HCT116 (cell line): ENCODE measurements around the gene RPL29.

Experiments used
- CEBPB ChIP-seq: IDR thresholded peaks from 2 replicates; pipeline ENCODE4 v1.6.1; 2012; ENCODE audit warnings: low read depth
- EZH2 ChIP-seq: fragments of 200-600 bp; sonication (generic); IDR thresholded peaks from 2 replicates; pipeline ENCODE4 v1.6.1; 2017; ENCODE audit warnings: antibody characterized with exemption, mixed run types
- EZH2phosphoT487 ChIP-seq: fragments of 200-600 bp; IDR thresholded peaks from 2 replicates; pipeline ENCODE4 v1.6.1; 2018; ENCODE audit warnings: antibody characterized with exemption, borderline replicate concordance
- FOSL1 ChIP-seq: IDR thresholded peaks from 2 replicates; pipeline ENCODE4 v1.6.1; 2012; ENCODE audit warnings: low read depth
- JUND ChIP-seq: IDR thresholded peaks from 2 replicates; pipeline ENCODE4 v1.6.1; 2012
- POLR2A ChIP-seq: IDR thresholded peaks from 2 replicates; pipeline ENCODE4 v1.7.0; 2011; ENCODE audit warnings: borderline replicate concordance; ENCODE audit not compliant: insufficient read depth, insufficient read length; ENCODE audit errors: extremely low read depth
- POLR2AphosphoS5 ChIP-seq: IDR thresholded peaks from 2 replicates; pipeline ENCODE4 v1.6.1; 2011; ENCODE audit warnings: mild to moderate bottlenecking, low read depth, low read length, moderate library complexity
- RAD21 ChIP-seq: IDR thresholded peaks from 2 replicates; pipeline ENCODE4 v1.6.1; 2012; ENCODE audit warnings: low read depth, mild to moderate bottlenecking
- SP1 ChIP-seq: IDR thresholded peaks from 2 replicates; pipeline ENCODE4 v1.6.1; 2012; ENCODE audit warnings: low read depth
- YY1 ChIP-seq: IDR thresholded peaks from 2 replicates; pipeline ENCODE4 v1.6.1; 2011; ENCODE audit warnings: low read length, low read depth, moderate library complexity, mild to moderate bottlenecking; ENCODE audit not compliant: insufficient replicate concordance; ENCODE audit errors: extremely low read depth
- TF ChIP-seq, protein P1 (sequence below), 3 experiments: fragments of 200-600 bp in 1 of 3; sonication (generic) in 1 of 3; IDR thresholded peaks in 2 of 3; conservative IDR thresholded peaks in 1 of 3; 2 replicates each; pipeline ENCODE4 v1.5.1; 2012 to 2017; ENCODE audit warnings: low read depth in 2 of 3, low read length in 2 of 3, antibody characterized with exemption in 1 of 3, borderline replicate concordance in 1 of 3, control low read depth in 1 of 3, mild to moderate bottlenecking in 1 of 3, mixed read lengths in 1 of 3, mixed run types in 1 of 3, moderate library complexity in 1 of 3; ENCODE audit not compliant: insufficient read depth in 1 of 3
- TF ChIP-seq, protein P2 (sequence below): IDR thresholded peaks from 2 replicates; pipeline ENCODE4 v1.6.1; 2012
- TF ChIP-seq, protein P3 (sequence below): IDR thresholded peaks from 2 replicates; pipeline ENCODE4 v1.6.1; 2012; ENCODE audit warnings: low read depth

DNA sequence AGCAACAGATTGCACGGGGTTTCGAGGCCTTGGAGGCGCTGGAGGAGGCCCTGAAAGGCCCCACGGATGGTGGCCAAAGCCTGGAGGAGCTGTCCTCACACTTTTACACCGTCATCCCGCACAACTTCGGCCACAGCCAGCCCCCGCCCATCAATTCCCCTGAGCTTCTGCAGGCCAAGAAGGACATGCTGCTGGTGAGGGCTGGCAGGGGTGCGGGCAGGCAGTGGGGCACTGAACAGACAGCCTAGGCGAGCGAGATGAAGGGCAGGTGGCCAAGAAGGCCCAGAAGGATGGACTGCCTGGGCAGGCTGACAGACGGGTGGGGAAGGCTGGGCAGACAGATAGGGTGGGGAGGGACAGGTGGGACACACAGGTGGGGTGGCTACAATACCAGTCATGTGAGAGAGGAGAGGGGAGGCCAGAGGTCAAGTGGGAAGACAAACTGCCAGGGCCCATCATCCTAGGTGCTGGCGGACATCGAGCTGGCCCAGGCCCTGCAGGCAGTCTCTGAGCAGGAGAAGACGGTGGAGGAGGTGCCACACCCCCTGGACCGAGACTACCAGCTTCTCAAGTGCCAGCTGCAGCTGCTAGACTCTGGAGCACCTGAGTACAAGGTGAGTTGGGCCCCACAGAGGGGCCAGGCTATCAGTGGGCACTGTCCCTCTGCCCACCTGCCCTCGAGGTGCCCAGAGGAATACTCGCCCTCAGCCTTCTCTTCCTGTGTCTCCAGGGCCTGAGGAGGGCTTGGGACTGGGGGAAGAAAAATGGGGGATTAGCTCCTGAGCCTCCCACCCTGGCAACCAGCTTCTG lies 50.5 kb downstream of the RPL29 start:
- TF ChIP-seq POLR2AphosphoS5 (no peak), YY1 (no peak), POLR2A (no peak), JUND (no peak), RAD21 (no peak), CEBPB (no peak), EZH2phosphoT487 (no peak), SP1 (no peak), EZH2 (no peak), FOSL1 (no peak)
- TF ChIP-seq, protein P1, sequence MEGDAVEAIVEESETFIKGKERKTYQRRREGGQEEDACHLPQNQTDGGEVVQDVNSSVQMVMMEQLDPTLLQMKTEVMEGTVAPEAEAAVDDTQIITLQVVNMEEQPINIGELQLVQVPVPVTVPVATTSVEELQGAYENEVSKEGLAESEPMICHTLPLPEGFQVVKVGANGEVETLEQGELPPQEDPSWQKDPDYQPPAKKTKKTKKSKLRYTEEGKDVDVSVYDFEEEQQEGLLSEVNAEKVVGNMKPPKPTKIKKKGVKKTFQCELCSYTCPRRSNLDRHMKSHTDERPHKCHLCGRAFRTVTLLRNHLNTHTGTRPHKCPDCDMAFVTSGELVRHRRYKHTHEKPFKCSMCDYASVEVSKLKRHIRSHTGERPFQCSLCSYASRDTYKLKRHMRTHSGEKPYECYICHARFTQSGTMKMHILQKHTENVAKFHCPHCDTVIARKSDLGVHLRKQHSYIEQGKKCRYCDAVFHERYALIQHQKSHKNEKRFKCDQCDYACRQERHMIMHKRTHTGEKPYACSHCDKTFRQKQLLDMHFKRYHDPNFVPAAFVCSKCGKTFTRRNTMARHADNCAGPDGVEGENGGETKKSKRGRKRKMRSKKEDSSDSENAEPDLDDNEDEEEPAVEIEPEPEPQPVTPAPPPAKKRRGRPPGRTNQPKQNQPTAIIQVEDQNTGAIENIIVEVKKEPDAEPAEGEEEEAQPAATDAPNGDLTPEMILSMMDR (IDR thresholded peaks at IDR 0.05 in 2 of 3, conservative IDR thresholded peaks at IDR 0.05 in 1 of 3; ENCODE audit: borderline replicate concordance in 1 of 3, insufficient read depth in 1 of 3, low read depth in 2 of 3, low read length in 2 of 3) = no peak
- TF ChIP-seq, protein P2, sequence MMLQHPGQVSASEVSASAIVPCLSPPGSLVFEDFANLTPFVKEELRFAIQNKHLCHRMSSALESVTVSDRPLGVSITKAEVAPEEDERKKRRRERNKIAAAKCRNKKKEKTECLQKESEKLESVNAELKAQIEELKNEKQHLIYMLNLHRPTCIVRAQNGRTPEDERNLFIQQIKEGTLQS = no peak
- TF ChIP-seq, protein P3, sequence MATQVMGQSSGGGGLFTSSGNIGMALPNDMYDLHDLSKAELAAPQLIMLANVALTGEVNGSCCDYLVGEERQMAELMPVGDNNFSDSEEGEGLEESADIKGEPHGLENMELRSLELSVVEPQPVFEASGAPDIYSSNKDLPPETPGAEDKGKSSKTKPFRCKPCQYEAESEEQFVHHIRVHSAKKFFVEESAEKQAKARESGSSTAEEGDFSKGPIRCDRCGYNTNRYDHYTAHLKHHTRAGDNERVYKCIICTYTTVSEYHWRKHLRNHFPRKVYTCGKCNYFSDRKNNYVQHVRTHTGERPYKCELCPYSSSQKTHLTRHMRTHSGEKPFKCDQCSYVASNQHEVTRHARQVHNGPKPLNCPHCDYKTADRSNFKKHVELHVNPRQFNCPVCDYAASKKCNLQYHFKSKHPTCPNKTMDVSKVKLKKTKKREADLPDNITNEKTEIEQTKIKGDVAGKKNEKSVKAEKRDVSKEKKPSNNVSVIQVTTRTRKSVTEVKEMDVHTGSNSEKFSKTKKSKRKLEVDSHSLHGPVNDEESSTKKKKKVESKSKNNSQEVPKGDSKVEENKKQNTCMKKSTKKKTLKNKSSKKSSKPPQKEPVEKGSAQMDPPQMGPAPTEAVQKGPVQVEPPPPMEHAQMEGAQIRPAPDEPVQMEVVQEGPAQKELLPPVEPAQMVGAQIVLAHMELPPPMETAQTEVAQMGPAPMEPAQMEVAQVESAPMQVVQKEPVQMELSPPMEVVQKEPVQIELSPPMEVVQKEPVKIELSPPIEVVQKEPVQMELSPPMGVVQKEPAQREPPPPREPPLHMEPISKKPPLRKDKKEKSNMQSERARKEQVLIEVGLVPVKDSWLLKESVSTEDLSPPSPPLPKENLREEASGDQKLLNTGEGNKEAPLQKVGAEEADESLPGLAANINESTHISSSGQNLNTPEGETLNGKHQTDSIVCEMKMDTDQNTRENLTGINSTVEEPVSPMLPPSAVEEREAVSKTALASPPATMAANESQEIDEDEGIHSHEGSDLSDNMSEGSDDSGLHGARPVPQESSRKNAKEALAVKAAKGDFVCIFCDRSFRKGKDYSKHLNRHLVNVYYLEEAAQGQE = no peak
